GM12864 (cell line): ENCODE results near the gene PDCD6IP.
A peak's percentile ranks its signal among the peaks of the same experiment; 100 is the strongest.
"Not testable (repeated sequence)": the region's sequence is repeated elsewhere in the genome, so short reads cannot be mapped to it uniquely, and the experiment has no call there.

ENCODE experiments used
- DNase-seq: peaks from one replicate; pipeline ENCODE4 v3.0.0-alpha.2; 2011; ENCODE audit warnings: low read depth
- H3K4me3 ChIP-seq: 2 replicates; pipeline ENCODE4 v1.5.1; 2011; ENCODE audit warnings: mild to moderate bottlenecking, low read depth, low read length, control low read depth
- TF ChIP-seq, protein P1 (sequence below): IDR thresholded peaks from 2 replicates; pipeline ENCODE4 v1.5.1; 2011; ENCODE audit warnings: low read depth, mild to moderate bottlenecking, moderate library complexity, low read length, control low read depth, inconsistent platforms; ENCODE audit errors: missing control alignments

The PDCD6IP gene

DNA sequence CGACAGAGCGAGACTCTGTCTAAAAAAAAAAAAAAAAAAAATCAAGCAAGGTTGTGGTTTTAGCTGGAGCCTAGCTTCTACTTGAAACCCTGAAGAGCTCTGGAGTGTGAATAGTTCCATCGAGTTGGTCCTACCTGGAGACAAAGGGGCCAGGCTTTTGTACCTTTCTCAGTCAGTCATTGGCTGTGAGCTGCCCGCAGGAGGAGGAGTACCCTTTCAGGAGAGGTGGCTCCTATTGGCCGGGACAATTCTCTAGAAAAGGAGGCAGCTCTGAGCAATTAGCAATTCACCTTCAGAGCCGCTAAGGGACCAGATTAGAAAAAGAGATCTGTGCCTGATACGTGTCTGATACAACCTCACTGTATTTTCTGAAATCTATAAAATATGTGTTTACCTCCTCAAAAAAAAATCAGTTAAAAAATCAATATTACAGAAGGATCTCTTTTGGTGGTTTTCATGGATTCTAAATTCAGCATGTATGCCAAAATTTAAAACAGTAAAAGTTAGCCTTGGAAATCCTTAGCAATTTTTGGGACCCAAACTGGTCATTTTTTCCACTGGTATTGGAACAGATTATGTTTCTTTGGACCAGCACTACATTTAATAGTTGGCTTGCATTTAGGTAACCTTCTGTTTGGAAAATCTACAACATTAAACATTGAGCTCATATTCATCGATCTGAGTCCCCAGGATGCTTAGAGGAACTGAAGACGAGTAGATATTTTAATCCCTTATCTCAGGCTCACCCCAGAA, 29.7 kb upstream of the PDCD6IP start:
- no peak overlapping the region for H3K4me3 ChIP-seq
- DNase-seq = no peak

DNA sequence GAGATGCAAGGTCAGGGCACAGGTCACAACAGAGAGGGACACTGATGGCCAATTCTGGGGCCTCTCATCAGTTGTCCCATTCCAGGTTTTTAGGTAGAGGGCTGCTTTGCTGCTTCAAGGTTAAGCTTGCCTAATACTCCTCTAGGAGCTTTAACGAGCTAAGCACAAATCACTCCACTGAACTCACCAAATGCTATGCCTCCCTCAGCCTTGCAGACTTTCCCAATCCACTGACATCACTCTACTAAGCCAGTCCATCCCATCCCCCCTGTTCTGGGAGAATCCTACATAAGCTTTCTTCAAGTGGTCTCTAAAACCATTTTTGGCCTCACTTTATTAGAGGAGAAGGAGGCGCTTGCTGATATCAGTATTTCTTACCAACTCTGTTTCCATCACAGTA, 24.8 kb upstream of the PDCD6IP start:
- TF ChIP-seq, protein P1, sequence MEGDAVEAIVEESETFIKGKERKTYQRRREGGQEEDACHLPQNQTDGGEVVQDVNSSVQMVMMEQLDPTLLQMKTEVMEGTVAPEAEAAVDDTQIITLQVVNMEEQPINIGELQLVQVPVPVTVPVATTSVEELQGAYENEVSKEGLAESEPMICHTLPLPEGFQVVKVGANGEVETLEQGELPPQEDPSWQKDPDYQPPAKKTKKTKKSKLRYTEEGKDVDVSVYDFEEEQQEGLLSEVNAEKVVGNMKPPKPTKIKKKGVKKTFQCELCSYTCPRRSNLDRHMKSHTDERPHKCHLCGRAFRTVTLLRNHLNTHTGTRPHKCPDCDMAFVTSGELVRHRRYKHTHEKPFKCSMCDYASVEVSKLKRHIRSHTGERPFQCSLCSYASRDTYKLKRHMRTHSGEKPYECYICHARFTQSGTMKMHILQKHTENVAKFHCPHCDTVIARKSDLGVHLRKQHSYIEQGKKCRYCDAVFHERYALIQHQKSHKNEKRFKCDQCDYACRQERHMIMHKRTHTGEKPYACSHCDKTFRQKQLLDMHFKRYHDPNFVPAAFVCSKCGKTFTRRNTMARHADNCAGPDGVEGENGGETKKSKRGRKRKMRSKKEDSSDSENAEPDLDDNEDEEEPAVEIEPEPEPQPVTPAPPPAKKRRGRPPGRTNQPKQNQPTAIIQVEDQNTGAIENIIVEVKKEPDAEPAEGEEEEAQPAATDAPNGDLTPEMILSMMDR = no peak
- no peak for DNase-seq
- no peak overlapping the region for H3K4me3 ChIP-seq

More for the DNA sequence above, 29.7 kb upstream of the PDCD6IP start:
- TF ChIP-seq, protein P1 = no peak

DNA sequence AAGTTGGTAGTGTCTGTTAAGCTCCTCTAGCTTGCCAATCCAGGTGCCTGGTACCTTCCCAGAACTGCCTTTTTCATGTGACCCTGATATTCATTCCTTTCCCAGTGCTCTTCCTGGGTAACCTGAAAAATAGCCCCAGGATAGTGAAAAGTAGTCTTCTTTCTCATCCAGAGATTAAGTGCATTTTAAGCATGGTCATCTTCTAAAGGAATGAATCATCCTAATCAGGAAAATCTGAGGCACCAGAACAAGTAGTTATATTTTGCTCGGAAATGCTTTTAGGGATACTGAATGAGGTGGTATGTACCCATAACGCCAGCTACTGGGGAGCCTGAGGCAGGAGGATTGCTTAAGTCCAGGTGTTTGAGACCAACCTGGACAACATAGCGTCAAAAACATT, 23.1 kb upstream of the PDCD6IP start:
- no peak for DNase-seq
- TF ChIP-seq, protein P1 = no peak
- H3K4me3 ChIP-seq = no peak overlapping the region

DNA sequence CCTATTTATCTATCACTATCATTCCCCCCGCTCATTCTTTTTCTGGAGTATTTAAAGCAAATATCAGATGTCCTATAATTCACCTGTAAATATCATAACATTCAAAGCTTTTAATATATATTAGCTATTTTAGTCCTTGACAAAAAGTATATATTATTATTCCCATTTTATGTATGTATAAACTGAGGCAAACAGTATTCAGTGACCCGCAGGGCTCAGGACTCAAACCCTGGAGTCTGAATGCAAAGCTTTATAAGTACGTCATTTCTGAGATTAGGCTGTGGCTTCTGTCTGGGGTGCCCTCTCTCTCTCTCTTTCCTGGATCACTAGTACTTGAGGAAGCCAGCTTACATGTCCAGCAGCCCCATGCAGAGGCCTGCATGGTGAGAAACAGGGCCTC, 20.4 kb upstream of the PDCD6IP start:
- TF ChIP-seq, protein P1 = no peak
- DNase-seq = no peak
- no peak overlapping the region for H3K4me3 ChIP-seq

DNA sequence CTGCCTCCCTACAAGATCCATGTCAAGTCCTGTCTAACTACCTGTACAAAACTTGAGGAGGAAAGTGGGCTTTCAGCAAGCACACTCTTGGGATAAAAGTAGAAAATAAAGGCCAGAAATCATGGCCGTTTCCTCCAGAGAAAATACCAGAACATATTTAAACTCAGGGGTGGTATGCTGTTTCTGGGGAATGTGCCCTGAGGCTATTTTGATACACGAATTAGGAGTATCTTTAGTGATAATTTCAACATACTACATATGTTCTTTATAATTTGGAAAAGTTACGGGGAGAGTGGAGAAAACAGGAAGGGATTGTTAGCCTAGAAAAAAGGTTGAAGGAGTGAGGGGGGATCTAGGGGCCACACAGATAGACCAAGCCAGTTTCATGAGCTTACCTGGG, 18.7 kb upstream of the PDCD6IP start:
- TF ChIP-seq, protein P1 = no peak
- DNase-seq = no peak
- H3K4me3 ChIP-seq = no peak overlapping the region

DNA sequence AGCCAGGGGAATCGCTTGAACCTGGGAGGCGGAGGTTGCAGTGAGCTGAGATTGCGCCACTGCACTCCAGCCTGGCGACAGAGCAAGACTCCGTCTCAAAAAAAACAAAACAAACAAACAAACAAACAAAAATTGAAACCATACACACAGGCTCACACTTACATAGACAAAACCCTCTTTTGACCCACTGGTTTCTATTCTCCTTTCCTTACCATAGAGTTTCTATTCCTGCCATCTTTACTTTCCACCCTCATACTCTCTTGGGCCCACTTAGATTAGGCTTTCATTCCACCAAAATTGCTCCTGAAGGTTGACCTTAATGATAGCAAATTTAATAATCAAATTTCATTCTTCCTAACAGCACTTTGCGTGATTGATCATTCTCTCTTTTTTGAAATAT, 17.0 kb upstream of the PDCD6IP start:
- not testable (repeated sequence) for DNase-seq, H3K4me3 ChIP-seq

DNA sequence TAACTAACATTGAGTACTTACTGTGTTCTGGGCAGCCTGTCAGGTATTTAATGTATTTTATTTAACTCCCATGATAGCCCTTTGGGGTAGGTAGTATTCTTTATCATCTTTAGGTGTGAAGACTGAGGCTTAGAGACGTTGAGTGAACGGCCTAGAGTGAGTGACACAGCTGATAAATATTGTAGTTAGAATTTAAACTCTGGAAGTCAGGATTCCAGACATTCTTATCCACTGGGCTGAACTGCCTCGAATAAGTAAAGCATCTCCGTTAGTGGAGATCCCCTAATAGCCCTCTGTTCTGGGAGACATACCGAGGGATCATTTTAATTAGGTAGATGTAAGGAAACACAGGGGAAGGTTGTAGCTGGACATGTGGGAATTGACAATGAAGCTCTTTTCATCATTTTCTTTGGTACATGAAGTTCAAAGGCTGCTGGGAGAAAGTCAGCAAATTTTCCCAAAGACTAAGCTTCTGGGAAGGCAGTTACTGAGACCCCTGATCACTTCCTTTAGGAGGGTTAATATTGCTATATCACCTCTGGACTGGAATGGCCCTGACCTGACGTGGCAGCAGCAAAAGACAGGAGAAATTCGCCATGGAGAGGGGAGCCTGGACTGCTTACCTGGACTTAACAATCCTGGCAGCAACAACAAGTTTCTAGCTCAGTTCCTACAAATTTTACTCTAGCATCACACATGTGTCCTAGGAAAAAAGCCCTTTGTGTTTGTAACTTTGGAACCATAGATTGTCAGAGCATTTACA, 11.7 kb upstream of the PDCD6IP start:
- no peak for DNase-seq
- H3K4me3 ChIP-seq = peak overlapping the region; percentile 7; the same call in 1 of the 2 replicates
- TF ChIP-seq, protein P1 = no peak
